Keratinocyte (primary cell): ENCODE measurements around the gene SMAD7. TPM values are rescaled to one million over a fixed set of nuclear protein-coding genes. Genes with fewer than 3 reads are reported as not detected.

Experiments
- DNase-seq: peaks from one replicate; pipeline ENCODE4 v3.0.0-alpha.2; 2011; ENCODE audit warnings: low read depth, missing footprints, low spot score
- FAIRE-seq: peaks from 2 replicates; lab custom pipeline; 2011; peaks lifted over from hg19 to GRCh38; lab: Jason Lieb, UNC
- H2AFZ ChIP-seq: 2 replicates; pipeline ENCODE4 v1.6.0; 2012; ENCODE audit warnings: low read length, control low read depth, inconsistent platforms; ENCODE audit not compliant: control insufficient read depth
- H3K27ac ChIP-seq: 2 replicates; pipeline ENCODE4 v1.5.1; 2011; ENCODE audit warnings: low read length; ENCODE audit not compliant: control insufficient read depth, insufficient read depth
- H3K27me3 ChIP-seq: 3 replicates; pipeline ENCODE4 v1.6.0; 2011; ENCODE audit warnings: low read length; ENCODE audit not compliant: control insufficient read depth, insufficient read depth; ENCODE audit errors: extremely low read depth
- H3K36me3 ChIP-seq, 2 experiments: 2 replicates in 1 of 2; 3 replicates in 1 of 2; pipeline ENCODE4 v1.5.1; 2011; ENCODE audit warnings: low read length in 2 of 2, mild to moderate bottlenecking in 1 of 2; ENCODE audit not compliant: control insufficient read depth in 2 of 2, insufficient read depth in 2 of 2; ENCODE audit errors: extremely low read depth in 1 of 2
- H3K4me1 ChIP-seq: 3 replicates; pipeline ENCODE4 v1.5.1; 2011; ENCODE audit warnings: low read length; ENCODE audit not compliant: control insufficient read depth, insufficient read depth; ENCODE audit errors: extremely low read depth
- H3K4me2 ChIP-seq: 3 replicates; pipeline ENCODE4 v1.6.0; 2011; ENCODE audit warnings: low read depth, low read length; ENCODE audit not compliant: control insufficient read depth, insufficient read depth; ENCODE audit errors: extremely low read depth
- H3K4me3 ChIP-seq, 3 experiments: fragments of 200-600 bp in 1 of 3; sonication (generic) in 1 of 3; 2 replicates in 2 of 3; 3 replicates in 1 of 3; pipeline ENCODE4 v1.5.1; 2011 to 2016; ENCODE audit warnings: low read length in 3 of 3, mild to moderate bottlenecking in 3 of 3, control low read depth in 2 of 3, inconsistent platforms in 1 of 3, low read depth in 1 of 3, mixed read lengths in 1 of 3, mixed run types in 1 of 3, moderate library complexity in 1 of 3; ENCODE audit not compliant: control insufficient read depth in 2 of 3, insufficient read depth in 2 of 3; ENCODE audit errors: extremely low read depth in 1 of 3
- H3K79me2 ChIP-seq: 2 replicates; pipeline ENCODE4 v1.6.0; 2012; ENCODE audit warnings: low read length; ENCODE audit not compliant: control insufficient read depth, insufficient read depth
- H3K9ac ChIP-seq: 3 replicates; pipeline ENCODE4 v1.6.0; 2011; ENCODE audit warnings: low read length; ENCODE audit not compliant: control insufficient read depth, insufficient read depth; ENCODE audit errors: extremely low read depth
- H3K9me1 ChIP-seq: 3 replicates; pipeline ENCODE4 v1.6.0; 2011; ENCODE audit warnings: low read length; ENCODE audit not compliant: control insufficient read depth, insufficient read depth; ENCODE audit errors: extremely low read depth
- H3K9me3 ChIP-seq: 2 replicates; pipeline ENCODE4 v1.5.1; 2012; ENCODE audit warnings: low read depth, low read length; ENCODE audit not compliant: control insufficient read depth
- H4K20me1 ChIP-seq: 3 replicates; pipeline ENCODE4 v1.6.0; 2011; ENCODE audit warnings: low read length; ENCODE audit not compliant: control insufficient read depth, insufficient read depth; ENCODE audit errors: extremely low read depth
- EZH2 ChIP-seq: IDR thresholded peaks from one replicate; pipeline ENCODE4 v1.6.1; 2012; ENCODE audit warnings: inconsistent platforms, mild to moderate bottlenecking, low read length, moderate library complexity
- dilution Hi-C: fragments of 300-500 bp; cut with MboI; formaldehyde crosslinking; loops from one replicate; pipeline ENCODE4 v1.7.0; 2020; ENCODE audit warnings: low sequenced_read_pairs; ENCODE audit not compliant: extremely low pct_ligation_motif_present
- polyA plus RNA-seq, 5 experiments: library from polyadenylated mRNA; depleted of rRNA in 3 of 5; stranded (reverse) in 3 of 5; stranded (forward) in 1 of 5; unstranded in 1 of 5; fragments of >200 nt; gene quantifications; 1 replicate in 1 of 5; 2 replicates in 3 of 5; 3 replicates in 1 of 5; pipeline versions ENCODE4 v1.2.1 to v1.2.3, GENCODE V29; 2011 to 2012; ENCODE audit warnings: missing spikeins in 2 of 5, low read depth in 1 of 5, low replicate concordance in 1 of 5
- TF ChIP-seq, protein P1 (sequence below), 3 experiments: IDR thresholded peaks in 1 of 3; conservative IDR thresholded peaks in 1 of 3; optimal IDR thresholded peaks in 1 of 3; 2 replicates in 2 of 3; 3 replicates in 1 of 3; pipeline versions ENCODE3 to v1.5.1; 2011; ENCODE audit warnings: low read length in 3 of 3, mild to moderate bottlenecking in 3 of 3, moderate library complexity in 2 of 3, control low read depth in 1 of 3, inconsistent platforms in 1 of 3; ENCODE audit not compliant: insufficient read depth in 2 of 3; ENCODE audit errors: extremely low read depth in 1 of 3

SMAD7 gene
- polyA plus RNA-seq, 1 donor (not counting 4 experiments of a cell fraction or from before 2014, with no cell fraction given): 9.5 TPM

DNA sequence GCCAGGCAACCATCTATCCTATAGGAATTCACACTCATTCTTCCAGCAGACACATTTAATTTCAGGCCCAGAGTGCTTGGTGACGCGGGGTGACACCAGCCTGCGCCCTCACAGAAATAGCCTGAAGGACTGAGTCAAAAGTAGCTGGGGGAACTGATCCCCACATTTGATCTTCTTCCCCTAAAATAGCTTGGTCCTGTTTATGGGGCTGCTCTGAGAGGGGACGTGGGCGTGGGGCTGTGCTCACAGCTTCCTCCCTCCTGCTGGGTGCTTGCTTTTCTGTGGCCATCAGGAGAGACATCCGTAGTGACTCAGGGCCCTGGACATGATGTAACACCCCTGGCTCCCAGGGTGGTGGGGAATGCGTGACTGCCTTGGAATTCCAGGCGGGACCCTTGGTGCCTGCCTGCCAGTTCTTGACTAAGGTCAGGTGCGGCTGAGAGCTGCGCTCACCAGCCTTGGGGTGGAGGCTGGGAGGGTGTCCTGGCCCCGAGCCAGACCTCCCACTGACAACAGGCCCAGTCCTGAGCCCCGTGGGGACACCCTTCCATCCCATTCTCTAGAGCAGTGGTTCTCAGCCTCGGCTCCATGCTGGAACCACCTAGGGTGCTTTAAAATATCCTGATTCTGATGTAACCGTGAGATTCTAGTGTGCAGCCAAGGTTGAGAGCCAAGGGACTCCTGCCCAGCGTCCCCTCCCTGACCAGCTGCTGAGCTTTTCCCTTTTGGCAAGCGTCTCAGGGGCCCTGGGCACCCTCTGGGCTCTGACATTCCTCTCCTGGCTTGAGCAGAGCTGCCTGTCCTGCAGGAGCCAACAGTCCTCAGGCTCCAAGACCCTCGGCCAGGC is 47.4 kb upstream of the SMAD7 start:
- peak; percentile 89 for FAIRE-seq

DNA sequence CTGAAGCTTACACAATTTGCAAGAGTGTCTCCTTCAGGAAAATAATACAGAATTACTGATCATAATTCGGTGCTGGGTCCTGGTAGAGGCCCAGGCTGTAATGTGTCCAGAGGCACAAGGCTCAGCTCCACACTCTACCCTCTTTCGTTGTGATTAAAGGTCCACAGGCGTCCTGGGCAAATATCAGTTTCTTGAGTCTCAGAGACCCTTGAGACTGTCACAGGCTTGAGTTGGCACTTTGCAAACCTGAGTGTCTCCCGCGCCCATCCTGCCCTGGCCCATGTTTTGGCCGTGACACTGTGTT is 46.9 kb upstream of the SMAD7 start:
- H3K9me3 ChIP-seq: no peaks in the 10 kb centered on the region
- H3K4me2 ChIP-seq: peak overlapping the region; percentile 73
- H3K4me3 ChIP-seq: peak overlapping the region in 1 of 3 experiments; percentile 36
- peak overlapping the region; percentile 83 for H3K27ac ChIP-seq
- FAIRE-seq (no peak), DNase-seq (no peak)
- no peak overlapping the region for H2AFZ ChIP-seq
- H3K36me3 ChIP-seq: no peaks in the 10 kb centered on the region
- H3K27me3 ChIP-seq: no peaks in the 10 kb centered on the region
- TF ChIP-seq, protein P1, sequence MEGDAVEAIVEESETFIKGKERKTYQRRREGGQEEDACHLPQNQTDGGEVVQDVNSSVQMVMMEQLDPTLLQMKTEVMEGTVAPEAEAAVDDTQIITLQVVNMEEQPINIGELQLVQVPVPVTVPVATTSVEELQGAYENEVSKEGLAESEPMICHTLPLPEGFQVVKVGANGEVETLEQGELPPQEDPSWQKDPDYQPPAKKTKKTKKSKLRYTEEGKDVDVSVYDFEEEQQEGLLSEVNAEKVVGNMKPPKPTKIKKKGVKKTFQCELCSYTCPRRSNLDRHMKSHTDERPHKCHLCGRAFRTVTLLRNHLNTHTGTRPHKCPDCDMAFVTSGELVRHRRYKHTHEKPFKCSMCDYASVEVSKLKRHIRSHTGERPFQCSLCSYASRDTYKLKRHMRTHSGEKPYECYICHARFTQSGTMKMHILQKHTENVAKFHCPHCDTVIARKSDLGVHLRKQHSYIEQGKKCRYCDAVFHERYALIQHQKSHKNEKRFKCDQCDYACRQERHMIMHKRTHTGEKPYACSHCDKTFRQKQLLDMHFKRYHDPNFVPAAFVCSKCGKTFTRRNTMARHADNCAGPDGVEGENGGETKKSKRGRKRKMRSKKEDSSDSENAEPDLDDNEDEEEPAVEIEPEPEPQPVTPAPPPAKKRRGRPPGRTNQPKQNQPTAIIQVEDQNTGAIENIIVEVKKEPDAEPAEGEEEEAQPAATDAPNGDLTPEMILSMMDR (optimal IDR thresholded peaks at IDR 0.05 in 1 of 3, IDR thresholded peaks at IDR 0.05 in 1 of 3, conservative IDR thresholded peaks at IDR 0.05 in 1 of 3; ENCODE audit: extremely low read depth in 1 of 3, insufficient read depth in 2 of 3, low read length in 3 of 3): no peak
- no peak for TF ChIP-seq EZH2
- no peaks in the 10 kb centered on the region for H3K79me2 ChIP-seq
- dilution Hi-C loops: no loop called here
- H3K9ac ChIP-seq: peak overlapping the region; percentile 73
- peaks cover 37% of the 10 kb centered on the region for H3K4me1 ChIP-seq
- no peaks in the 10 kb centered on the region for H3K9me1 ChIP-seq
- H4K20me1 ChIP-seq: no peaks in the 10 kb centered on the region

More for the DNA sequence above, 47.4 kb upstream of the SMAD7 start:
- peak overlapping the region; percentile 73 for H3K4me2 ChIP-seq
- peaks cover 35% of the 10 kb centered on the region for H3K4me1 ChIP-seq
- H3K27me3 ChIP-seq: no peaks in the 10 kb centered on the region
- H3K27ac ChIP-seq: peak overlapping the region; percentile 83
- no peaks in the 10 kb centered on the region for H3K9me3 ChIP-seq
- no peaks in the 10 kb centered on the region for H3K9me1 ChIP-seq
- H4K20me1 ChIP-seq: no peaks in the 10 kb centered on the region
- H3K36me3 ChIP-seq: no peaks in the 10 kb centered on the region
- H3K4me3 ChIP-seq: peak overlapping the region in 1 of 3 experiments; percentile 36
- dilution Hi-C loops: no loop called here
- TF ChIP-seq EZH2: no peak
- TF ChIP-seq, protein P1 (optimal IDR thresholded peaks at IDR 0.05 in 1 of 3, IDR thresholded peaks at IDR 0.05 in 1 of 3, conservative IDR thresholded peaks at IDR 0.05 in 1 of 3; ENCODE audit: extremely low read depth in 1 of 3, insufficient read depth in 2 of 3, low read length in 3 of 3): no peak
- H3K9ac ChIP-seq: peak overlapping the region; percentile 73
- H2AFZ ChIP-seq: no peak overlapping the region
- H3K79me2 ChIP-seq: no peaks in the 10 kb centered on the region
- DNase-seq: peak; percentile 92
